GM19238 (cell line): Measurements from ENCODE around the gene DPM3.
A peak's percentile ranks its signal among the peaks of the same experiment; 100 is the strongest.

Experiments used
- DNase-seq: peaks from one replicate; pipeline ENCODE4 v3.0.0; 2011; ENCODE audit warnings: low spot score; ENCODE audit not compliant: insufficient read length

DPM3 gene

GRCh38 chr1:155094622-155094948 lies 45.7 kb downstream of the DPM3 start:
- no peak for DNase-seq

- no peak for DNase-seq
Measured at GRCh38 chr1:155093911-155094621, 46.3 kb downstream of the DPM3 start.

GRCh38 chr1:155092641-155093040 lies 47.7 kb downstream of the DPM3 start:
- DNase-seq, result no peak

GRCh38 chr1:155092131-155092530 lies 48.2 kb downstream of the DPM3 start:
- DNase-seq, result no peak

GRCh38 chr1:155091071-155092051 lies 49.0 kb downstream of the DPM3 start:
- peak; percentile 68 for DNase-seq
